ENCODE measurements around the gene NDST1.

GRCh38 chr5:150468206-150468605 is 39.7 kb upstream of the NDST1 start:
- TF ChIP-seq POLR2AphosphoS5 (IDR thresholded peaks at IDR 0.05): no peak
- no peak for TF ChIP-seq POLR2A (IDR thresholded peaks at IDR 0.05)
